C4-2B (cell line): ENCODE results near the gene CPS1.

Experiments
- ZFX ChIP-seq: fragments of 450-650 bp; IDR thresholded peaks from 2 replicates; pipeline ENCODE4 v1.6.1; 2017
- TF ChIP-seq, protein P1 (sequence below): fragments of 450-650 bp; conservative IDR thresholded peaks from 2 replicates; pipeline ENCODE4 v1.5.1; 2017; ENCODE audit warnings: mild to moderate bottlenecking

DNA sequence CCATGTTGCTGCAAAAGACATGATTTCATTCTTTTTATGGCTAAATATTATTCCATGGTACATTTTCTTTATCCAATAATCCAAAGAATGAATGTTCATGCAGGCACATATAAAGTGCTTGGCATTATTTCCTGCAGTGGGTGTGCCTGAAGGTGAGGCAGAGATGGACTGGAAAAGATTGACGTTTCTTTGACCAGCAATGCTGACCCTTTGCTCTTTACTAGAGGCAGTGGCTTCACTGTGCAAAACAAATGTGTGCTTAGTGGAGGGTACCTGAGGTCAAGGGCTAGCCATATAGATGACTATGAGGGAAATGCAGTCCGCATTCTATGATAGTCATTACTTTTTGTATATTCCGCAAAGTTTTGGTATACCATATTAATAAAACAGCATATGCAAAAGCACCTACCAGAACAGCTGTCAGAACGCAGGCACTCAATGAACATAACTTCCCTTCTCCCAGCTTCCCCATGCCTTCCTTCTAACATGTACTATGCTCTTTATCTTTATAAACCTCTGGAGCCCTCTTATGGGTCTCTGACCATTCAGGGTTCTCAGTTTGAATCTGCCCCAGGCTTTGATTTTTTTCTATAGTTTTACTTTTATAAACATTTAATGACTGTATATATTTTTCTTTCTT lies 32.6 kb upstream of the CPS1 start:
- TF ChIP-seq, protein P1, sequence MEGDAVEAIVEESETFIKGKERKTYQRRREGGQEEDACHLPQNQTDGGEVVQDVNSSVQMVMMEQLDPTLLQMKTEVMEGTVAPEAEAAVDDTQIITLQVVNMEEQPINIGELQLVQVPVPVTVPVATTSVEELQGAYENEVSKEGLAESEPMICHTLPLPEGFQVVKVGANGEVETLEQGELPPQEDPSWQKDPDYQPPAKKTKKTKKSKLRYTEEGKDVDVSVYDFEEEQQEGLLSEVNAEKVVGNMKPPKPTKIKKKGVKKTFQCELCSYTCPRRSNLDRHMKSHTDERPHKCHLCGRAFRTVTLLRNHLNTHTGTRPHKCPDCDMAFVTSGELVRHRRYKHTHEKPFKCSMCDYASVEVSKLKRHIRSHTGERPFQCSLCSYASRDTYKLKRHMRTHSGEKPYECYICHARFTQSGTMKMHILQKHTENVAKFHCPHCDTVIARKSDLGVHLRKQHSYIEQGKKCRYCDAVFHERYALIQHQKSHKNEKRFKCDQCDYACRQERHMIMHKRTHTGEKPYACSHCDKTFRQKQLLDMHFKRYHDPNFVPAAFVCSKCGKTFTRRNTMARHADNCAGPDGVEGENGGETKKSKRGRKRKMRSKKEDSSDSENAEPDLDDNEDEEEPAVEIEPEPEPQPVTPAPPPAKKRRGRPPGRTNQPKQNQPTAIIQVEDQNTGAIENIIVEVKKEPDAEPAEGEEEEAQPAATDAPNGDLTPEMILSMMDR = no peak
- no peak for TF ChIP-seq ZFX
